Activated CD8-positive, alpha-beta T cell treated with anti-CD3 and anti-CD28 coated beads, Interleukin-2, amount 10 ng/mL, durations not matched to agents 7 days and 5 days (primary cell): ENCODE results near the gene SENP8. TPM values are rescaled to one million over a fixed set of nuclear protein-coding genes. Genes with fewer than 3 reads are reported as not detected.

Source experiments
- ATAC-seq: fragments of 150-1000 bp; cut with Tn5 transposase; one replicate; pipeline ENCODE4 v1.10.0; 2021; ENCODE audit warnings: moderate library complexity
- CTCF ChIA-PET: fragments of 350-600 bp; sonication (Branson Sonifier 250); formaldehyde crosslinking; loops from one replicate; lab custom pipeline; 2021; ENCODE audit warnings: antibody characterized with exemption; lab: Charles Lee
- POLR2A ChIA-PET: fragments of 350-600 bp; sonication (Branson Sonifier 250); formaldehyde crosslinking; loops from one replicate; lab custom pipeline; 2021; ENCODE audit warnings: antibody characterized with exemption; lab: Charles Lee
- DNase-seq: peaks from one replicate; pipeline ENCODE4 v3.0.0-alpha.2; 2020
- H3K27ac Mint-ChIP-seq: one replicate; pipeline ENCODE4 v1.8.0; 2021; ENCODE audit warnings: mild to moderate bottlenecking, mixed read lengths
- H3K27me3 Mint-ChIP-seq: one replicate; pipeline ENCODE4 v1.8.0; 2021; ENCODE audit warnings: low read depth, mixed read lengths
- H3K36me3 Mint-ChIP-seq: one replicate; pipeline ENCODE4 v1.8.0; 2021; ENCODE audit warnings: low read depth, mixed read lengths
- H3K4me1 Mint-ChIP-seq: one replicate; pipeline ENCODE4 v1.8.0; 2021; ENCODE audit warnings: low read depth, mixed read lengths
- H3K4me3 Mint-ChIP-seq: one replicate; pipeline ENCODE4 v1.8.0; 2021; ENCODE audit warnings: mild to moderate bottlenecking, mixed read lengths
- H3K9me3 Mint-ChIP-seq: one replicate; pipeline ENCODE4 v1.8.0; 2022; ENCODE audit warnings: mixed read lengths; ENCODE audit not compliant: insufficient read depth
- total RNA-seq, 2 experiments: library from RNA; stranded (reverse); gene quantifications; one replicate each; pipeline ENCODE4 v1.2.3, GENCODE V29; 2021

Gene SENP8
- total RNA-seq, 2 experiments from 2014 or later: 1.3 to 1.6 TPM

- ATAC-seq (peak; percentile 81), DNase-seq (peak; percentile 70)
- Mint-ChIP-seq H3K4me3 (peak overlapping the region; percentile 95), H3K4me1 (peaks cover 28% of the 10 kb centered on the region), H3K9me3 (no peaks in the 10 kb centered on the region), H3K27me3 (peaks cover 4% of the 10 kb centered on the region), H3K36me3 (no peaks in the 10 kb centered on the region), H3K27ac (peak overlapping the region; percentile 98)
- ChIA-PET CTCF (interaction anchor here (0.9 to 1.5 kb wide), 2 partner anchors 38 to 109 kb away, joined by 3 to 7 read pairs; no protein-coding TSS in a partner anchor), POLR2A (interaction anchor here (0.6 to 0.9 kb wide), 2 partner anchors 16 to 37 kb away, joined by 3 read pairs; no protein-coding TSS in a partner anchor)
These were observed 652 bp upstream of the SENP8 start for GRCh38 chr15:72117486-72118016.

- ATAC-seq (no peak), DNase-seq (no peak)
- POLR2A ChIA-PET: no interaction called here
- Mint-ChIP-seq H3K4me3 (no peak overlapping the region), H3K9me3 (no peaks in the 10 kb centered on the region), H3K4me1 (peaks cover 4% of the 10 kb centered on the region), H3K27ac (no peak overlapping the region), H3K36me3 (no peaks in the 10 kb centered on the region), H3K27me3 (no peaks in the 10 kb centered on the region)
- CTCF ChIA-PET: interaction anchor here (1.0 kb wide), 1 partner anchor 32 kb away, joined by 3 read pairs; no protein-coding TSS in a partner anchor
These were observed 6.0 kb downstream of the SENP8 start for GRCh38 chr15:72124218-72124617.

GRCh38 chr15:72127724-72128322 is 9.6 kb downstream of the SENP8 start:
- ChIA-PET POLR2A (no interaction called here), CTCF (interaction anchor here (1.5 kb wide), 1 partner anchor 28 kb away, joined by 7 read pairs; no protein-coding TSS in a partner anchor)
- Mint-ChIP-seq H3K4me1 (no peaks in the 10 kb centered on the region), H3K27ac (no peak overlapping the region), H3K9me3 (no peaks in the 10 kb centered on the region), H3K36me3 (no peaks in the 10 kb centered on the region), H3K4me3 (no peak overlapping the region), H3K27me3 (no peaks in the 10 kb centered on the region)
- DNase-seq: no peak
- no peak for ATAC-seq

- no peaks in the 10 kb centered on the region for H3K9me3 Mint-ChIP-seq
- H3K27ac Mint-ChIP-seq: no peak overlapping the region
- CTCF ChIA-PET: interaction anchor here (1.5 kb wide), 1 partner anchor 28 kb away, joined by 7 read pairs; no protein-coding TSS in a partner anchor
- no peak for ATAC-seq
- DNase-seq: no peak
- H3K4me1 Mint-ChIP-seq: no peaks in the 10 kb centered on the region
- H3K27me3 Mint-ChIP-seq: no peaks in the 10 kb centered on the region
- no peaks in the 10 kb centered on the region for H3K36me3 Mint-ChIP-seq
- POLR2A ChIA-PET: no interaction called here
- H3K4me3 Mint-ChIP-seq: no peak overlapping the region
These were observed 10.2 kb downstream of the SENP8 start for GRCh38 chr15:72128359-72128758.

- DNase-seq (no peak), ATAC-seq (no peak)
- Mint-ChIP-seq H3K27me3 (no peaks in the 10 kb centered on the region), H3K36me3 (no peaks in the 10 kb centered on the region), H3K4me1 (no peaks in the 10 kb centered on the region), H3K9me3 (no peaks in the 10 kb centered on the region), H3K4me3 (no peak overlapping the region), H3K27ac (no peak overlapping the region)
- POLR2A ChIA-PET: no interaction called here
- CTCF ChIA-PET: no interaction called here
These were observed 12.1 kb downstream of the SENP8 start for GRCh38 chr15:72130272-72130671.

- Mint-ChIP-seq H3K4me3 (no peak overlapping the region), H3K27me3 (no peaks in the 10 kb centered on the region), H3K4me1 (no peaks in the 10 kb centered on the region), H3K27ac (no peak overlapping the region), H3K36me3 (no peaks in the 10 kb centered on the region), H3K9me3 (no peaks in the 10 kb centered on the region)
- ChIA-PET POLR2A (no interaction called here), CTCF (no interaction called here)
- ATAC-seq (no peak), DNase-seq (no peak)
These were observed 13.7 kb downstream of the SENP8 start for GRCh38 chr15:72131922-72132321.

GRCh38 chr15:72133211-72133610 is 15.0 kb downstream of the SENP8 start:
- Mint-ChIP-seq H3K4me3 (no peak overlapping the region), H3K27ac (no peak overlapping the region), H3K36me3 (no peaks in the 10 kb centered on the region), H3K9me3 (no peaks in the 10 kb centered on the region), H3K4me1 (no peaks in the 10 kb centered on the region), H3K27me3 (no peaks in the 10 kb centered on the region)
- DNase-seq: no peak
- ChIA-PET POLR2A (interaction anchor here (0.6 kb wide), 1 partner anchor 15 kb away, joined by 3 read pairs; the partner anchor contains the start of genes MYO9A and SENP8), CTCF (no interaction called here)
- no peak for ATAC-seq

- no peak for DNase-seq
- Mint-ChIP-seq H3K4me3 (no peak overlapping the region), H3K27ac (no peak overlapping the region), H3K4me1 (no peaks in the 10 kb centered on the region), H3K27me3 (no peaks in the 10 kb centered on the region), H3K36me3 (no peaks in the 10 kb centered on the region), H3K9me3 (no peaks in the 10 kb centered on the region)
- ATAC-seq: no peak
- ChIA-PET CTCF (no interaction called here), POLR2A (no interaction called here)
These were observed 17.5 kb downstream of the SENP8 start for GRCh38 chr15:72135719-72136118.

- H3K36me3 Mint-ChIP-seq: no peaks in the 10 kb centered on the region
- no peak for ATAC-seq
- CTCF ChIA-PET: no interaction called here
These were observed 18.2 kb downstream of the SENP8 start for GRCh38 chr15:72136170-72137051.

GRCh38 chr15:72139667-72140066 is 21.5 kb downstream of the SENP8 start:
- peaks cover 7% of the 10 kb centered on the region for H3K4me1 Mint-ChIP-seq
- ATAC-seq (no peak), DNase-seq (no peak)
- ChIA-PET CTCF (interaction anchor here (4.5 kb wide), 1 partner anchor 16 kb away, joined by 13 read pairs; no protein-coding TSS in a partner anchor), POLR2A (interaction anchor here (0.5 kb wide), 1 partner anchor 357 kb away, joined by 3 read pairs; no protein-coding TSS in a partner anchor)
- no peaks in the 10 kb centered on the region for H3K36me3 Mint-ChIP-seq
- no peaks in the 10 kb centered on the region for H3K27me3 Mint-ChIP-seq
- no peaks in the 10 kb centered on the region for H3K9me3 Mint-ChIP-seq
- H3K4me3 Mint-ChIP-seq: no peak overlapping the region
- H3K27ac Mint-ChIP-seq: no peak overlapping the region

More at GRCh38 chr15:72136170-72137051, 18.2 kb downstream of the SENP8 start:
- Mint-ChIP-seq H3K4me3 (no peak overlapping the region), H3K27ac (no peak overlapping the region), H3K27me3 (no peaks in the 10 kb centered on the region), H3K4me1 (peaks cover 4% of the 10 kb centered on the region), H3K9me3 (no peaks in the 10 kb centered on the region)
- POLR2A ChIA-PET: no interaction called here
- no peak for DNase-seq

- POLR2A ChIA-PET: interaction anchor here (0.5 kb wide), 1 partner anchor 357 kb away, joined by 3 read pairs; no protein-coding TSS in a partner anchor
These were observed 21.9 kb downstream of the SENP8 start for GRCh38 chr15:72140088-72140487.

More at GRCh38 chr15:72140088-72140487, 21.9 kb downstream of the SENP8 start:
- ATAC-seq (no peak), DNase-seq (no peak)
- Mint-ChIP-seq H3K9me3 (no peaks in the 10 kb centered on the region), H3K27ac (no peak overlapping the region), H3K27me3 (no peaks in the 10 kb centered on the region), H3K36me3 (no peaks in the 10 kb centered on the region), H3K4me1 (peaks cover 7% of the 10 kb centered on the region), H3K4me3 (no peak overlapping the region)
- CTCF ChIA-PET: interaction anchor here (4.5 kb wide), 1 partner anchor 16 kb away, joined by 13 read pairs; no protein-coding TSS in a partner anchor
